Measurements from ENCODE around the gene DGLUCY. TPM values are rescaled to one million over a fixed set of nuclear protein-coding genes. Genes with fewer than 3 reads are reported as not detected.
A peak's percentile ranks its signal among the peaks of the same experiment; 100 is the strongest.

The DGLUCY gene
- total and polyA plus RNA-seq, 2 of the 8 experiments (the other 6 are each of a cell fraction or from before 2014, with no cell fraction given) = 24.9 to 31.8 TPM

GRCh38 chr14:91114079-91115065 lies 499 bp downstream of the DGLUCY start (continued):
- TF ChIP-seq CTCF (IDR thresholded peaks at IDR 0.05; ENCODE audit: control extremely low read depth in 1 of 3, insufficient read depth in 1 of 3, low read depth in 1 of 3, low read length in 3 of 3) = no peak
- TF ChIP-seq SIN3A (conservative IDR thresholded peaks at IDR 0.05 in 1 of 2, IDR thresholded peaks at IDR 0.05 in 1 of 2; ENCODE audit: low read depth in 1 of 2, low read length in 2 of 2) = peak in 1 of 2 experiments; percentile 61; a peak in 1 of 4 replicates
- no peak for TF ChIP-seq SIRT6 (IDR thresholded peaks at IDR 0.05; ENCODE audit: low read length)
- TF ChIP-seq GABPA (IDR thresholded peaks at IDR 0.05; ENCODE audit: borderline replicate concordance, insufficient read depth, low read length) = no peak
- TF ChIP-seq JUND (IDR thresholded peaks at IDR 0.05; ENCODE audit: low read length) = no peak
- TF ChIP-seq CEBPB (IDR thresholded peaks at IDR 0.05; ENCODE audit: low read depth, low read length) = no peak
- TF ChIP-seq RAD21 (IDR thresholded peaks at IDR 0.05 in 1 of 2, conservative IDR thresholded peaks at IDR 0.05 in 1 of 2; ENCODE audit: low read depth in 2 of 2, low read length in 2 of 2) = no peak; a peak in 1 of 4 replicates
- peak; percentile 82 for TF ChIP-seq TAF7 (optimal IDR thresholded peaks at IDR 0.05; ENCODE audit: borderline replicate concordance, low read depth, low read length)
- TF ChIP-seq SP1 (IDR thresholded peaks at IDR 0.05; ENCODE audit: low read depth, low read length) = peak; percentile 42
- TF ChIP-seq NRF1 (IDR thresholded peaks at IDR 0.05; ENCODE audit: low read depth, low read length) = no peak
- 0 out of 4 replicates have a peak, but pooled peaks of 1 of the 2 experiments have one; percentile 9 for TF ChIP-seq HDAC2 (IDR thresholded peaks at IDR 0.05; ENCODE audit: borderline replicate concordance in 1 of 2, low read depth in 2 of 2, low read length in 2 of 2)
- no peak for TF ChIP-seq BCL11A (IDR thresholded peaks at IDR 0.05; ENCODE audit: low read depth in 2 of 2, low read length in 2 of 2)
- peak in 1 of 2 experiments; percentile 7; a peak in 1 of 3 replicates for TF ChIP-seq EP300 (IDR thresholded peaks at IDR 0.05; ENCODE audit: borderline replicate concordance in 1 of 2, low read depth in 2 of 2, low read length in 2 of 2)
- TF ChIP-seq ZNF274 (IDR thresholded peaks at IDR 0.05; ENCODE audit: borderline replicate concordance, extremely low read depth, low read length) = no peak
- peak; percentile 97 for TF ChIP-seq TEAD4 (IDR thresholded peaks at IDR 0.05; ENCODE audit: low read depth, low read length)
- peak; percentile 54; the same call in 1 of the 2 replicates for TF ChIP-seq SRF (IDR thresholded peaks at IDR 0.05; ENCODE audit: low read depth, low read length)
- peak; percentile 55; the same call in 1 of the 2 replicates for TF ChIP-seq KDM1A (IDR thresholded peaks at IDR 0.05; ENCODE audit: borderline replicate concordance, low read length)
- TF ChIP-seq POLR2AphosphoS5 (IDR thresholded peaks at IDR 0.05; ENCODE audit: low read depth, low read length) = peak; percentile 78; the same call in 1 of the 2 replicates
- TF ChIP-seq EZH2 (IDR thresholded peaks at IDR 0.05; ENCODE audit: low read depth, low read length, severe bottlenecking) = no peak
